ENCODE measurements around the gene ANO3. TPM values are rescaled to one million over a fixed set of nuclear protein-coding genes. Genes with fewer than 3 reads are reported as not detected.

Gene ANO3
- total and polyA plus RNA-seq, 2 of the 8 experiments (the other 6 are each of a cell fraction or from before 2014, with no cell fraction given) = not detected

GRCh38 chr11:26554455-26554854 is 222.5 kb downstream of the ANO3 start (continued):
- TF ChIP-seq CTBP2 (IDR thresholded peaks at IDR 0.05; ENCODE audit: borderline replicate concordance, insufficient read depth, insufficient read length, low read length) (no peak), JUND (IDR thresholded peaks at IDR 0.05; ENCODE audit: low read length) (no peak), SAP30 (IDR thresholded peaks at IDR 0.05; ENCODE audit: insufficient read depth, insufficient replicate concordance, low read length) (no peak), ATF3 (IDR thresholded peaks at IDR 0.05; ENCODE audit: insufficient read depth, low read depth, low read length) (no peak), POLR2AphosphoS5 (IDR thresholded peaks at IDR 0.05; ENCODE audit: low read depth, low read length) (no peak), EGR1 (IDR thresholded peaks at IDR 0.05; ENCODE audit: borderline replicate concordance, low read depth, low read length) (no peak), SUZ12 (IDR thresholded peaks at IDR 0.05; ENCODE audit: low read length) (no peak)
